Measurements from ENCODE around the gene TBC1D16.

DNA sequence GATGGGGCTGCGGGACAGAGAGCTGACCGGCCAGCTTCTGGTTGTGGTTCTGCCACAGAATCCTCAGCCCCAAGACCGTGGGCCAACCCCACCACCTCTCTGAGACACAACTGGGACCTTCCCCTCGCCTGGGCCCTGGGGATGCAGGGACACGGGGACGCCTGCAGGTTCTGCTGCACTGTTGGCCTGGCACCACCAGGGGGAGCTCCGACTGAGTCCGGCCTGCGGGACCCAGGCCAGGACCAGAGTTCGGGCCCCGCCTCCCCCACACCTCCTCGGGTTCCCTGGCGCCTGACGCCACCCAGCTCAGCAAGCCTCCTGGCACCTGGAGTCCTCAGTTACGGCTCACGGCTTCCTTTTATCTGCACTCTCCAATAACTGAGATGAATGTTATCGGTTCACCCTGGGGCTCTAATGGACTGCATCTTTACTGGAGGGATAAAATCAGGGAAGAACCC is 27.3 kb downstream of the TBC1D16 start:
- TF ChIP-seq, protein P1, sequence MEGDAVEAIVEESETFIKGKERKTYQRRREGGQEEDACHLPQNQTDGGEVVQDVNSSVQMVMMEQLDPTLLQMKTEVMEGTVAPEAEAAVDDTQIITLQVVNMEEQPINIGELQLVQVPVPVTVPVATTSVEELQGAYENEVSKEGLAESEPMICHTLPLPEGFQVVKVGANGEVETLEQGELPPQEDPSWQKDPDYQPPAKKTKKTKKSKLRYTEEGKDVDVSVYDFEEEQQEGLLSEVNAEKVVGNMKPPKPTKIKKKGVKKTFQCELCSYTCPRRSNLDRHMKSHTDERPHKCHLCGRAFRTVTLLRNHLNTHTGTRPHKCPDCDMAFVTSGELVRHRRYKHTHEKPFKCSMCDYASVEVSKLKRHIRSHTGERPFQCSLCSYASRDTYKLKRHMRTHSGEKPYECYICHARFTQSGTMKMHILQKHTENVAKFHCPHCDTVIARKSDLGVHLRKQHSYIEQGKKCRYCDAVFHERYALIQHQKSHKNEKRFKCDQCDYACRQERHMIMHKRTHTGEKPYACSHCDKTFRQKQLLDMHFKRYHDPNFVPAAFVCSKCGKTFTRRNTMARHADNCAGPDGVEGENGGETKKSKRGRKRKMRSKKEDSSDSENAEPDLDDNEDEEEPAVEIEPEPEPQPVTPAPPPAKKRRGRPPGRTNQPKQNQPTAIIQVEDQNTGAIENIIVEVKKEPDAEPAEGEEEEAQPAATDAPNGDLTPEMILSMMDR (IDR thresholded peaks at IDR 0.05): peak; percentile 90 to 98 (median 96)
- no peak for TF ChIP-seq POLR2A (IDR thresholded peaks at IDR 0.05)

Measured in esophagus squamous epithelium (tissue), 4 donors.